ENCODE data around the gene SP140. TPM values are rescaled to one million over a fixed set of nuclear protein-coding genes. Genes with fewer than 3 reads are reported as not detected.
"Not testable (repeated sequence)": the region's sequence is repeated elsewhere in the genome, so short reads cannot be mapped to it uniquely, and the experiment has no call there.

Gene SP140
- total RNA-seq, 1 donor from 2014 or later: 7.4 TPM

DNA sequence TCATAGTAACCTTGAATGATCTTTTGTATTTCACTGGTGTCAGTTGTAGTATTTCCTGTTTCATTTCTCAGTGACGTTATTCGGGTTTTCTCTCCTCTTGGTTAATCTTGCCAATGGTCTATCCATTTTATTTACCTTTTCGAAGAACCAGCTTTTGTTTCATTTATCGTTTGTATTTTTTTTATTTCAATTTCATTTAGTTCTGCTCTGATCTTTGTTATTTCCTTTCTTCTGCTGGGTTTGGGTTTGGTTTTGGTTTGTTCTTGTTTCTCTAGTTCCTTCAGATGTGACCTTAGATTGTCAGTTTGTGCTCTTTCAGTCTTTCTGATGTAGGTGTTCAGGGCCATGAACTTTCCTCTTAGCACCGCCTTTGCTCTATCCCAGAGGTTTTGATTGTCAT lies 36.7 kb downstream of the SP140 start:
- Histone ChIP-seq H3K27ac (no peak overlapping the region), H3K4me1 (no peaks in the 10 kb centered on the region), H3K27me3 (no peaks in the 10 kb centered on the region), H3K9me3 (no peaks in the 10 kb centered on the region), H3K4me3 (no peak overlapping the region), H3K36me3 (no peaks in the 10 kb centered on the region)
- DNase-seq (ENCODE audit: extremely low spot score in 2 of 2): no peak
- intact Hi-C loops (cut with DNase I): no loop called here
- TF ChIP-seq, protein P1, sequence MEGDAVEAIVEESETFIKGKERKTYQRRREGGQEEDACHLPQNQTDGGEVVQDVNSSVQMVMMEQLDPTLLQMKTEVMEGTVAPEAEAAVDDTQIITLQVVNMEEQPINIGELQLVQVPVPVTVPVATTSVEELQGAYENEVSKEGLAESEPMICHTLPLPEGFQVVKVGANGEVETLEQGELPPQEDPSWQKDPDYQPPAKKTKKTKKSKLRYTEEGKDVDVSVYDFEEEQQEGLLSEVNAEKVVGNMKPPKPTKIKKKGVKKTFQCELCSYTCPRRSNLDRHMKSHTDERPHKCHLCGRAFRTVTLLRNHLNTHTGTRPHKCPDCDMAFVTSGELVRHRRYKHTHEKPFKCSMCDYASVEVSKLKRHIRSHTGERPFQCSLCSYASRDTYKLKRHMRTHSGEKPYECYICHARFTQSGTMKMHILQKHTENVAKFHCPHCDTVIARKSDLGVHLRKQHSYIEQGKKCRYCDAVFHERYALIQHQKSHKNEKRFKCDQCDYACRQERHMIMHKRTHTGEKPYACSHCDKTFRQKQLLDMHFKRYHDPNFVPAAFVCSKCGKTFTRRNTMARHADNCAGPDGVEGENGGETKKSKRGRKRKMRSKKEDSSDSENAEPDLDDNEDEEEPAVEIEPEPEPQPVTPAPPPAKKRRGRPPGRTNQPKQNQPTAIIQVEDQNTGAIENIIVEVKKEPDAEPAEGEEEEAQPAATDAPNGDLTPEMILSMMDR (IDR thresholded peaks at IDR 0.05): no peak
- TF ChIP-seq POLR2AphosphoS5 (IDR thresholded peaks at IDR 0.05; ENCODE audit: insufficient read depth in 1 of 2, low read depth in 1 of 2): no peak
- no peak for TF ChIP-seq POLR2A (IDR thresholded peaks at IDR 0.05)

DNA sequence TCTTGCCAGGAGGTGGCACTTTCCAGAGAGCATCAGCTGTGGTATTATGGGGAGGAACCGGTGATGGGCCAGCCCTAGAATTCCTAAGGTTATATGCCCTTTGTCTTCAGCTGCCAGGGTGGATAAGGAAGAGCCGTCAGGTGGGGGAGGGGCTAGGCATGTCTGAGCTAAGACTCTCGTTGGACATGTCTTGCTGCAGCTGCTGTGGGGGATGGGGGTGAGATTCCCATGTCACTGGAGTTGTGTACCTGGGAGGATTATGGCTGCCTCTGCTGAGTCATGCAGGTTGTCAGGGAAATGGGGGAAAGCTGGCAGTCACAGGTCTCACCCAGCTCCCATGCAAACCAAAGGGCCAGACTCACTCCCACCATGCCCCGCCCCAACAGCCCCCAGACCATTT lies 39.4 kb downstream of the SP140 start:
- H3K27me3 ChIP-seq; intact Hi-C loops (cut with DNase I); H3K36me3 ChIP-seq; H3K27ac ChIP-seq; DNase-seq (ENCODE audit: extremely low spot score in 2 of 2); H3K4me3 ChIP-seq; H3K4me1 ChIP-seq; H3K9me3 ChIP-seq: not testable (repeated sequence)

DNA sequence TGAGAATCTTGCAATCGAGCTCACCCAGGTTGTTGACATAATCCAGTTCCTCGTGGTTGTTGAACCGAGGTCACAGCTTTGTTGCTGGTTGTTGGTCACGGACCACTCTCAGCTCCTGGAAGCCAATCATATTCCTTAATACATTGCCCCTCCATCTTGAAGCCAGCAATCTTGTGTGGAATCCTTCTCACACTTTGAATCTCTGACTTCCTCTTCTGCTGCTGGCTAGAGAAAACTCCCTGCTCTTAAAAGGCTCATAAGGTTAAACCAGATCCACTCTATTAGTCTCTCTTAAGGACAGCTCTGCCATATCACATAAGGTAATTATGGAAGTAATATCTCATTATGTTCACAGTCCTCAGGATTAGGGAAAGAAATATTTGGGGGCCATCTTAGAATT lies 41.1 kb downstream of the SP140 start:
- H3K27me3 ChIP-seq: no peaks in the 10 kb centered on the region
- H3K4me3 ChIP-seq: no peak overlapping the region
- no peaks in the 10 kb centered on the region for H3K36me3 ChIP-seq
- no peak overlapping the region for H3K27ac ChIP-seq
- no peaks in the 10 kb centered on the region for H3K9me3 ChIP-seq
- TF ChIP-seq, protein P1 (IDR thresholded peaks at IDR 0.05): no peak
- TF ChIP-seq POLR2AphosphoS5 (IDR thresholded peaks at IDR 0.05; ENCODE audit: insufficient read depth in 1 of 2, low read depth in 1 of 2) (no peak), POLR2A (IDR thresholded peaks at IDR 0.05) (no peak)
- no peak for DNase-seq (ENCODE audit: extremely low spot score in 2 of 2)
- intact Hi-C loops (cut with DNase I): no loop called here
- no peaks in the 10 kb centered on the region for H3K4me1 ChIP-seq

DNA sequence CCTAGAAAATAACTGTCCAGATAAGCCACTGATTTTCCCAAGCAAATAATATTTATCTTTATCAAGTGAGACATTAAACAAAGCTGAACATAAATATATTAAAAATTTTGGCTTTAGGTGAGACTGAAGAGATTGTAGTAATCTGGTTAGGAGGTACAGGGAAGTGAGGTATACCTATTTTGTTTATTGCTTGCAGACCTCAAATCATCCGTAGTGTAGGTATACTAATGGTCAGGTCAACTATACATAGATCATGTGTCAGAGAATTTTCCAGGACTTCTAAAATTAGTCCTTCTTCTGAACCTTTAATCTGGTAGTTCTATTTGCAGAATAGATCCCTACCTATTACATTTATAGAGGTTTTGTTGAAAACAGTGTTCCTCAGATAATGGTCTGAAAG lies 41.5 kb downstream of the SP140 start:
- intact Hi-C loops (cut with DNase I): no loop called here
- Histone ChIP-seq H3K4me3 (no peak overlapping the region), H3K4me1 (no peaks in the 10 kb centered on the region), H3K9me3 (no peaks in the 10 kb centered on the region), H3K27me3 (no peaks in the 10 kb centered on the region), H3K27ac (no peak overlapping the region), H3K36me3 (no peaks in the 10 kb centered on the region)
- no peak for DNase-seq (ENCODE audit: extremely low spot score in 2 of 2)
- TF ChIP-seq, protein P1 (IDR thresholded peaks at IDR 0.05): no peak
- TF ChIP-seq POLR2A (IDR thresholded peaks at IDR 0.05): no peak
- no peak for TF ChIP-seq POLR2AphosphoS5 (IDR thresholded peaks at IDR 0.05; ENCODE audit: insufficient read depth in 1 of 2, low read depth in 1 of 2)

DNA sequence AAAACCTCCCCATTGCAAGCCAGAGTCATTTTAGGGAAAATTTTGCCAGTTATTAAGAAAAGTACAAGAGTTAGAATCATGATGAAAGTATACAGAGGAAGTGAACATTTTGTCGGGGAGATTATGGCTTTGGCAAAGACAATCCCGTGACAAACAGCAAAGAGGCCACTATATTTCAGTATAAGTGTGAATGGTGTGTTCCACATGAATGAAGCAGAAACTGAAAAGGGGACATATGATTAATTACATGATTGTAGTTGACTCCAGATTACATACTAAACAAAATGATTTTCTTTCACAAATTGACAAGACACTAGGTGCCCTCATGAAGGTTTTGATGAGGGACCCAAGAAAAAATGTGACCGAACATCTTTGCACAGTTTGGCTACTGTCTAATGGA lies 42.0 kb downstream of the SP140 start:
- Histone ChIP-seq H3K27ac (no peak overlapping the region), H3K27me3 (no peaks in the 10 kb centered on the region), H3K36me3 (no peaks in the 10 kb centered on the region), H3K4me1 (no peaks in the 10 kb centered on the region), H3K9me3 (no peaks in the 10 kb centered on the region), H3K4me3 (no peak overlapping the region)
- TF ChIP-seq POLR2A (IDR thresholded peaks at IDR 0.05) (no peak), POLR2AphosphoS5 (IDR thresholded peaks at IDR 0.05; ENCODE audit: insufficient read depth in 1 of 2, low read depth in 1 of 2) (no peak)
- TF ChIP-seq, protein P1 (IDR thresholded peaks at IDR 0.05): no peak
- no peak for DNase-seq (ENCODE audit: extremely low spot score in 2 of 2)
- intact Hi-C loops (cut with DNase I): no loop called here

All from vagina (tissue), 2 donors.